Inflammatory macrophage treated with lipopolysaccharide for 1 hour (primary cell): Measurements from ENCODE around the gene DALRD3.
A peak's percentile ranks its signal among the peaks of the same experiment; 100 is the strongest.

ENCODE experiments used
- DNase-seq, 2 donors: peaks; one replicate each; pipeline ENCODE4 v3.0.0-alpha.2; 2020 to 2022

Gene DALRD3

GRCh38 chr3:49004352-49005302 lies 13.8 kb downstream of the DALRD3 start:
- DNase-seq = no peak

DNA sequence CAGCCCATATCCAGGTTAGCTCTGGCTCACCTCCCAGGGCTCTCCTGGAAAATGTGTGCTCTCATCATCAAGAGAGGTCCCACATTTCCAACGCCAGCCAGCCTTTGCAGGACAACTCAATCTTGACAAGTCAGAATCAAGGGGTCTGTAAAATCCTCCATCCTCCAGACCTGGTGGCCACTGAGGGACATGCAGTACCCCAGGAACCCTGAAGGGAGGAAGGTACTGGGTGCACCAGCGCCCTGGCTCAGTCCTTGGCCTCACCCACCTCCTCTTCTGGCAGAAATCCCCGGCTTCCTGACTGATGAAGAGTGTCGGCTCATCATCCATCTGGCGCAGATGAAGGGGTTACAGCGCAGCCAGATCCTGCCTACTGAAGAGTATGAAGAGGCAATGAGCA lies 17.2 kb downstream of the DALRD3 start:
- no peak for DNase-seq

DNA sequence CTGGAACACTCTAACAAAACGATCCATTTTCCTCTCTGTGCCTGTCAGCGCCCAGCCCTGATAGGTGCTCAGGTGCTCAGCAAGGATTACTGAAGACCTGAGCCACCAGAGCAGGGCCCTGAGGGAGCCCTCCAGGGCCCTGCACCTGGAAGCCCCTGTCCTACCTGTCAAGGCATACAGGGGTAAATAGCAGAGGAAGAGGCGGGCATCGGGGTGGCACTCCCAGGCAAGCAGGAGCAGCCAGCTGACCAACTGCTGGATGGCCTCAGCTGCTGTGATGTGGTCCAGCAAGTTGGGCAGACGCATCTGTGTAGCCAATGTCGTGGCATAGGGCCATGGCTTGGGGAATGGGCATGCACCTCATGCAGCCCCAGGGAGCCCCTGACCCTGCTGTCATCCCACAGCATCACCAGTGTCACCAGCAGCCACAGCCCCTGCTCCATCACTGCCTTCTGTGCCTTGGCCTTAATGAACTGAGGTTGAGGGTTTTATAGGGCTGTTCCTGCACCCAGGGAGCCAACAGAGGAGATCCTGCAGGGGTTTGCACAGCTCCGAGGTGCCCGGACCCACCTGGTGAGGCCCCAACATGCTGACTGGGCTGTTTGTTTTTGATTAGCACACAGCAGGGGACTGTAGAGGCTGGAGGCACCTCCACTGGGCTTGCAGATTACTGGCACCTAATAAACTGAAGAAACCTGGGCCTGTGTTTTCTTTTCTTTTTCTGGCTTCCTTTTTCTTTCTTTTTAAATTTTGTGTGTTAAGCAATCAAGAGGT lies 19.1 kb downstream of the DALRD3 start:
- DNase-seq = no peak

DNA sequence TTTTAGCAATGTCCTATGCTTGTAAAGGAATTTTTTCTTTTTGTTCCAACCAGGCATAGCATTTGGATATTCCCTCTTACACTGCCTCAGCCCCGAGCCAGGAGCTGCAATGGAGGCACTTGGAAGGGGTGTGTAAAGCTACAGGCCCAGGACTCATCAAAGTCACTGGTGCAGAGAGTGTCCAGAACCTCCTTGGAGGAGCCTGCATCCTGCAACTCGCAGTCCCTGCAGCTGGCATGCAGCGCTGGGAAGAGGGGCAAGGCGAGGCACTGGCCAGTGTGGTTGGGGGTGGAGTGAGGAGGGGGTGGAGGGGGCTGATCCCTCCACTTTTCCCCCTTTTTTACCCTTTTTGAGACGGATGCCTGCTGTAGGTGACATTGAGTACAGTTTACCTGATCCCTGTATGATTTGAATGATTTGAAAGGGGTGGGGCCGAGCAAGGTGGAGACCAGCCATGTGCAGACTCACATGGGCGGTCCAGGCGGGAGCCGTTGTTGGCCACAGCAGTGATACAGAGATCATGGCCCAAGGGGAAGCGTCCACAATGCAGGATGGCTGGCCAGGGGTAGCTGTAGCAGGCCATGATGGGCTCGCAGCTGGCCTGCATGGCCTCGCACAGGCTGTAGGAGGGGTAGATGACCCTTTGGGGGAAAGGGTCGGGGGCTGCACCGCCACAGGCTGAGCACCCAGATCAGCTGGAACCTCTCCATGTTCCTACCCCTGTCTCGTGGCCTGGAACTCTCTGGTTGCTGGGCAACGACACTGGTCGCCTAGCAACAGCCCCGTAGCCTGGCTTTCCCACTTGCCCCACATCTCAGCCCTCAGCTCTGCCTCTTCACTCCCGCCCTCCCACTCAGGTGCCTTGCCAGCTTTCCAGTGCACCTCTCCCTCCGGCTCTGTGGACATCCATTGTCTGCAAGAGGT lies 20.4 kb downstream of the DALRD3 start:
- DNase-seq = no peak

DNA sequence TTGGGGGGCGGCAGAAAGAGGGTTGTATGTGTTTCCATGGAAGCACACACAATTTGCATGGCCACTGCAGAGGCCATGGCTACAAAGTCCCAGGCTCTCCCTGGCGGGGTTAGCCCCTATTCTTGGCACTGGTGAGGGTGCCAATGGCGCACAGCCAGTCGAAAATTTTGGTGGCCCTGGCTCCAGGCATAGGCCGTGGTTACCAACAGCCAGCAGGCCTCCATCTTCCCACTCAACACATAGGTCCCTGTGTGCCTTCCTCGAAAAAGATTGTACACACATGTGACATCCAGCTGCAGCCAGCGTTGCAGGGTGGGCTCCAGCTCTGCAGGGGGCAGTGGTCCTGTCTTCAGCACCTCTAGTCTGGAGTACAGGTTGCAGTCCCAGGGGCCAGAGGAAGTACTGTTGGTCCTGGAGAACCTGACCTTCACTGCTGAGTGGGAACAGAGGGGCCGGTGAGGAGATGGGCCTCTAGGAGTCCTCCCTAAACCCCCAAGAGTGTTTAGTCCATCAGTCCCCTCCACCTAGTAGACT lies 21.2 kb downstream of the DALRD3 start:
- no peak for DNase-seq

DNA sequence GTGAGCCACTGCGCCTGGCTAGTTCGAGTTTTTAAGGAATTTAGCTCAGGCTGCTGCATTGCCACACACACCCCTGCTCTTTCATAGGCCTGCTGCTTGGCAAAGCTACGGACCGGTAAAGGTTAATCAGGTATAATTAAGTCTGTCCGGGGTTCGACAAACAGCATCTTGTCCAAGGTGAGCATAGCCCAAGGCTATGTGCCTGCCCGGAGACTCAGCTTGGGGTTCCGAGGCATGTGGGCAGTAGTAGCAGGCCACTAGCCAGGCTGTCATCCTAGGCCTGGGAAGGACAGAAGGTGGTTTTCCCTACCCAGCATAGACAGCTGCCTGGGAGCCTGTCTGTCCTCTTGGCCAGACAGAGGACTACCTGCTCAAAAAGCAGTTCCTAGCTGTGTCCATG lies 21.7 kb downstream of the DALRD3 start:
- DNase-seq = no peak

- no peak for DNase-seq
Observed at GRCh38 chr3:48993834-48994233, 24.5 kb downstream of the DALRD3 start.

- DNase-seq = no peak
Observed at GRCh38 chr3:48991851-48992545, 26.4 kb downstream of the DALRD3 start.

DNA sequence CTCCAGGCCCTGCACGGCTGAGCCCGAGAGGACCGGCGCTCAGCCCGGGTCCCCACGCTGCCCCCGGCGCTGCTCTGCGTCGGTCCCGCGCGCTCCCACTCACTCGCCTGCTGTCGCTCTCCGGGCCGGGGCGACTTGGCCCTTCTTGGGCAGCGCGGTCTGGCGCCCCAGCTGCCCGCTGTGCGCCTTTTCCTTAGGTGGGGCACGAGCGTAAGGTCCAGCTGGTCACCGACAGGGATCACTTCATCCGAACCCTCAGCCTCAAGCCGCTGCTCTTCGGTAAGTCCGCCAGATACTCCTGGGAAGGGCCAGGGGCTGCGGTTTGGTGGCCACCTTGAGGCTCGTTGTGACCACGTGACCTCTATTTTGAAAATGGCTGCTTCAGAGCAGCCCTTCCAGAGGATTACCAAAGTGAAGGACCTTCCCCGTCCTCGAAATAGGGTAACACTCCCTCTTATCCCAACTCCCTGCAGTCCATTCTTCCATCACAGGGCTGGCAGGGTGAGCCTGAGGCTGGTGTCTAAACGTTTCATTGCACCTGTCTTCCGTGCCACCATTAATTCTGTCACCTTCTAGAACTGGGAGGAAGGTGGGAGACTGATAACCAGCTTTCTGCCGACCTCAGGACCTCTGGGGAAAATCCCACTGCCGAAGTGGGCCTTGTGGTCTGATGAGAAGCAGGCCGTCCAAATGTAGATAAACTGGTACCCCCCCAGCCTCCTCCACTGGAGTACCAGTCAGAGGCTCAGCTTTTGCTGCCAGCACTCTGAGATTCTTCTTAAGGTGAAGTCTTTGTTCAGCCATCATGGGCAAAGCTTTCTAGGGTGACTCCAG lies 27.5 kb downstream of the DALRD3 start:
- DNase-seq = peak in 1 of 2 donors; percentile 14

GRCh38 chr3:48989796-48990635 lies 28.4 kb downstream of the DALRD3 start, which contains the start of gene P4HTM:
Gene P4HTM (plus strand): TSS chr3:48990241. CDS start chr3:48990257, 16 bp downstream.
- peak; percentile 69 to 73 for DNase-seq

DNA sequence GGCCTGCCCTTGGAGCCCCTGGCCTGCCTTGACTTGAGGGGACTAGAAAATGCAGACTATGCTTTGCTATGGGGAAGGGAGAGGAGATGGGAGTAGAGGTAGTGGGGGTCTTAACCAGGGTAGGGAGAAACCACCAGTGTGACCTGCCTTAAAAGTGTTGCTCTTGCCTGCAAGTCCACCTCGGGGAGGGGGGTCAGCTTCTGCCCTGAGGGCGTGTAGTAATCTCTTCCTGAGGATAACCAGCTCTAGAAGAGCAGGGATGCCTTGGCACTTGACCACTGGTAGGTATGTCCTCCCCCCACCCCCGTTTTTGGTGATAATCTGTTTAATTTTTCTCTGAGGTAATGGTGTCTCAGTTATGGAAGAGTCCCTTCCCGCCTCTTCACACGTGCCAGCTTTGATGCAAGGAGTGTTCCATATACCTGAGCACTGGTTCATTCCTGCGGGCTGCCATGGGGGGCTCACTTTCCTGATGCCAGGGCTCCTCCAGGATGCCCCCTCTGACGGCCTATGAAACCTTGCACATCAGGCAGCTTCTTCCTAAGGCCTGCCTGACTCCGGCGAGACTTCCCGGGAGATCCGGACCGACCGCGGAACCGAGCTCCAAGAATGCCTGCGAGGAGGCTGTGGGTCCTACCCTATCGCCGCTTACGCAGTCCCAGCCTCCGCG lies 29.1 kb downstream of the DALRD3 start:
- DNase-seq = no peak

DNA sequence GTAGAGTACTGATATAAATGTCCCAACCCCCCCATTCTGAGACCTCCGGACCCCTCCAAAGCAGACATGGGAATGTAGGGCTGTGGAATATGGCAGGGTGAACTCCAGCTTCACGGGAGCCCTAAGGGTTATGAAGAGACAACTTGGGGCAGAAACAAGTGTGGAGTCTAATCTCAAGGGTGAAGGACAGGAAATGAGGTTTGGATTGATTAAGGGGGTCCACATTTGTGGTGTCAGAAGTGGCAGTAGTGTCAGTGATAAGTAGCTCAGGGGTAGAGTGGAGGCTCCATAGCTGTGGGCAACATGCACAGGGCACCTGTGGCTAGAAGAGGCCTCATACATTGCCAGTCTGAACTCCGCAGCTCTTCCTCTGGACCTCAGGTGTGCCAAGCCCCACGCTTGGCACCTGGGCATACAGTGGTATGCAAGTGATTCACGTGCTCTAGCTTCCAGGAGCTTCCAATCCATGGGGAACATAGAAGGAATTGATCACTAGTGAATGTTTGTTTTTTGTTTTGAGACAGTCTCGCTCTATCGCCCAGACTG lies 32.5 kb downstream of the DALRD3 start:
- no peak for DNase-seq

- DNase-seq = peak; percentile 55 to 70
Observed at GRCh38 chr3:48984663-48985062, 33.7 kb downstream of the DALRD3 start.

DNA sequence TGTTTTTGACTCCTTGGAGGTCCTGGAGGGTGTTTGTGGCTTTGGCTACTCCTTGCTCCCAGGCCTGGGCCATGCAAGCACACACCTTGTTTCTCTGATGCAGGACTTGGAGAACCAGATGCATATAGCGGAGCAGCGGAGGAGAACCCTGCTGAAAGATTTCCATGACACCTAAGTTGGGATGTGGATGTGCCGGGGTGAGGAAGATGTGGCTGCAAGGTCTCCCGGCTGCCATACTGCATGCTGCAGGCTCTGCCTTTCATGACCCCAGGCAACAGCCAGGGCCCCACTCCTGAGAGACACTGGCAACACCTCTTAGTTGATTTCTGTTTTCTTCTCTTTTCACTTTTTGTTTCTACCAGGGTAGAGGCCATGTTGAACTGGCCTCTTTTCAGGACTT lies 35.3 kb downstream of the DALRD3 start:
- DNase-seq = no peak

DNA sequence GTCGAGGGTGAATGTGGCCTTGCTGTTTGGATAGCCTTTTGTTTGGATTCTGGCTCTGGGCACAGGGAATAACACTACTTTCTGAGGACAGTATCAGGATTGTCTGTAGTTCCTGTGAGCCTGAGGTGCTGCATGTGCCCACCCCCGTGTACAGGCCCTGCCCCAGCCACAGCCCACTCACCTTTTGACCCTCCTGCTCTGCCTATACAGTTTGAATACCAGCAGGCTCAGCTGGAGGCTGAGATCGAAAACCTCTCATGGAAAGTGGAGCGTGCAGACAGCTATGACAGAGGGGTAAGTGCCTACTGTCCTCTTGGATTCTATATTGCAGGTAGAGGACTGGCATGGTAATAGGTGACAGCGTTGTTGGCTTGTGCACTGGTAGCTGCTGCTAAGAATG lies 35.7 kb downstream of the DALRD3 start:
- no peak for DNase-seq

DNA sequence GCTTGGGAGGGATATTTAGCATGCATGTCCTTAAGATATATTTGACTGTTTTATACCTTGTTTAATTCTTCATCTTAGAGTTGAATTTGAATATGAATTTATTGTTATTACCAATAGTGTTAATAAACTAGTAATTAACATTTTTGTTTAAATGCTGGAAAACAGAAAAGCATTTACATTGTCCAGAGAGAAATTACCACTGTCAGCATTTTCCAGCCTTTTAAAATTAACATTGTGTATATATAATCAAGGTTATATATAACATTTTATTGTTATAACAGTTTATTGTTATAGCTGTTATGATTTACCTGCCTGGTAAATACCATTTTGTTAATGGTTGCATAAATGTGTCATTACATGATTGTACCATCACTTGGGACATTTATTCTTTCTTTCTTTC lies 36.4 kb downstream of the DALRD3 start:
- no peak for DNase-seq

DNA sequence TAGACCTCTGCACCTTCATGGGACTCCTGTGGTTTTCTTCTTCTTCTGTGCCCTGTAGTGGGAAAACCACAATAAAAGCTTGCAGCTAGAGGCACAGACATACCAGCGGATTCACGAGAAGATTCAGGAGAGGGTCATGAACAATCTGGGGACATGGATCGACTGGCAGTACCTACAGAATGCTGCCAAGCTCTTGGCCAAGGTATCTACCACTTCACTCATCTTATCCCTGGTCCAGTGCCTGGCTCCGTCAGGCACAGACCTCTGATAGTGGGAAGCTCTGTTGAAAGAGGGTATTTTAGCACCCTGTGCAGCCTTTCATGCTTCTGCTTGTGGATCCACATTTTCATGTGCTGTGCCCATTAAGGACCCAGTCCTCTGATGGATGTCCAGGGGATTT lies 38.1 kb downstream of the DALRD3 start:
- DNase-seq = no peak

DNA sequence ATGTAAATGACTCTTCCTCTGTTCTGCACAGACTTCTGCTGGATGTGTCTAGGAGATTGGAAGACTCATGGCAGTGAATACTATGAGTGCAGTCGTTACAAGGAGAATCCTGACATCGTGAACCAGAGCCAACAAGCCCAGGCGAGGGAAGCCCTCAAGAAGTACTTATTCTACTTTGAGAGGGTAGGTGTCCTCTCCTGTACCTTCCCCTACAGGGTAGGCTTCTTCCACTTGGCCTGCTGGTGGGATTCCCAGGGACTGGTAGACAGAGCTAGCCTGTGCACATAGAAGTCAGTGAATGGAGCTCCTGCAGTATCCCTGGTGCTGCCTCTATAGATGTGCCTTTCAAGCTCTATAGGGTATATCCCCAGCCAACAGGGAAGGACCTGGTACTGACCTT lies 38.9 kb downstream of the DALRD3 start:
- DNase-seq = no peak
